Daoy (cell line): ENCODE results near the gene EMILIN1. TPM values are rescaled to one million over a fixed set of nuclear protein-coding genes. Genes with fewer than 3 reads are reported as not detected.
A peak's percentile ranks its signal among the peaks of the same experiment; 100 is the strongest.
"Not testable (repeated sequence)": the region's sequence is repeated elsewhere in the genome, so short reads cannot be mapped to it uniquely, and the experiment has no call there.

Source experiments
- DNase-seq: peaks from one replicate; pipeline ENCODE4 v3.0.0-alpha.2; 2015; ENCODE audit warnings: low read depth
- total RNA-seq: library from RNA; depleted of rRNA; stranded (reverse); fragments of >200 nt; shearing (Covaris generic); gene quantifications from 2 replicates; pipeline ENCODE4 v1.2.3, GENCODE V29; 2014

The EMILIN1 gene
- total RNA-seq, 1 experiment from 2014 or later = 10.2 TPM

- no peak for DNase-seq
These were observed 24.6 kb upstream of the EMILIN1 start for GRCh38 chr2:27053776-27054175.

GRCh38 chr2:27054721-27055120 is 23.7 kb upstream of the EMILIN1 start:
- DNase-seq = no peak

- DNase-seq = no peak
These were observed 21.2 kb upstream of the EMILIN1 start for GRCh38 chr2:27057184-27057583.

- no peak for DNase-seq
These were observed 20.2 kb upstream of the EMILIN1 start for GRCh38 chr2:27058210-27058609.

- DNase-seq = no peak
These were observed 19.1 kb upstream of the EMILIN1 start for GRCh38 chr2:27059141-27059820.

- no peak for DNase-seq
These were observed 18.1 kb upstream of the EMILIN1 start for GRCh38 chr2:27060323-27060722.

- no peak for DNase-seq
These were observed 13.3 kb upstream of the EMILIN1 start for GRCh38 chr2:27065128-27065527.

GRCh38 chr2:27067385-27067784 is 11.0 kb upstream of the EMILIN1 start:
- no peak for DNase-seq

- no peak for DNase-seq
These were observed 9.0 kb upstream of the EMILIN1 start for GRCh38 chr2:27069436-27069835.

GRCh38 chr2:27069961-27070618 is 8.3 kb upstream of the EMILIN1 start:
- DNase-seq = no peak

- no peak for DNase-seq
These were observed 7.7 kb upstream of the EMILIN1 start for GRCh38 chr2:27070653-27071276.

GRCh38 chr2:27071277-27071989 is 7.0 kb upstream of the EMILIN1 start, which contains the start of gene OST4:
Gene OST4, minus strand, starts transcription at chr2:27071654.
- DNase-seq = peak; percentile 98

GRCh38 chr2:27071990-27072830 is 6.2 kb upstream of the EMILIN1 start:
- DNase-seq = peak; percentile 70

- DNase-seq = no peak
These were observed 5.5 kb upstream of the EMILIN1 start for GRCh38 chr2:27072920-27073319.

- DNase-seq = no peak
These were observed 4.6 kb upstream of the EMILIN1 start for GRCh38 chr2:27073782-27074181.

- peak; percentile 72 for DNase-seq
These were observed 3.5 kb upstream of the EMILIN1 start for GRCh38 chr2:27074738-27075565.

- DNase-seq = not testable (repeated sequence)
These were observed 2.9 kb upstream of the EMILIN1 start for GRCh38 chr2:27075566-27075871.

- DNase-seq = no peak
These were observed 2.1 kb upstream of the EMILIN1 start for GRCh38 chr2:27076323-27076722.

GRCh38 chr2:27077231-27077630 is 1.2 kb upstream of the EMILIN1 start:
- no peak for DNase-seq

- no peak for DNase-seq
These were observed 1.1 kb downstream of the EMILIN1 start for GRCh38 chr2:27079233-27080139.
